Ovary (tissue), 3 donors: ENCODE results near the gene DENND5A.
"Not testable (repeated sequence)": the region's sequence is repeated elsewhere in the genome, so short reads cannot be mapped to it uniquely, and the experiment has no call there.

Source experiments
- POLR2A ChIP-seq: fragments of 450-650 bp; IDR thresholded peaks from one replicate; pipeline ENCODE4 v1.6.1; 2017; ENCODE audit warnings: antibody characterized with exemption, mild to moderate bottlenecking, moderate library complexity
- TF ChIP-seq, protein P1 (sequence below), 3 donors: fragments of 450-650 bp in 2 of 3; fragments of 200-600 bp in 1 of 3; IDR thresholded peaks; one replicate each; pipeline versions ENCODE4 v1.5.1 to v1.8.0; 2016 to 2022; ENCODE audit warnings: antibody characterized with exemption in 3 of 3, mild to moderate bottlenecking in 1 of 3
- donor health status: DM: no; HTN: no; CAD: no.

DNA sequence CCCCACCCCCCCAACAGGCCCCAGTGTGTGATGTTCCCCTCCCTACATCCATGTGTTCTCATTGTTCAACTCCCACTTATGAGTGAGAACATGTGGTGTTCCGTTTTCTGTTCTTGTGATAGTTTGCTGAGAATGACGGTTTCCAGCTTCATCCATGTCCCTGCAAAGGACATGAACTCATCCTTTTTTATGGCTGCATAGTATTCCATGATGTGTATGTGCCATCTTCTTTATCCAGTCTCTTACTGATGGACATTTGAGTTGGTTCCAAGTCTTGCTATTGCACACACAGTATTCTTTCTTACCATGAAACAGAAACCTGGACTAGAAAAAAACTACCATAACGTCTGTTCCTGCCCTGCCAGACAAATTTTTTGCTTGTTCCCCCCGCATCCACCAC is 6.9 kb downstream of the DENND5A start:
- TF ChIP-seq, protein P1, sequence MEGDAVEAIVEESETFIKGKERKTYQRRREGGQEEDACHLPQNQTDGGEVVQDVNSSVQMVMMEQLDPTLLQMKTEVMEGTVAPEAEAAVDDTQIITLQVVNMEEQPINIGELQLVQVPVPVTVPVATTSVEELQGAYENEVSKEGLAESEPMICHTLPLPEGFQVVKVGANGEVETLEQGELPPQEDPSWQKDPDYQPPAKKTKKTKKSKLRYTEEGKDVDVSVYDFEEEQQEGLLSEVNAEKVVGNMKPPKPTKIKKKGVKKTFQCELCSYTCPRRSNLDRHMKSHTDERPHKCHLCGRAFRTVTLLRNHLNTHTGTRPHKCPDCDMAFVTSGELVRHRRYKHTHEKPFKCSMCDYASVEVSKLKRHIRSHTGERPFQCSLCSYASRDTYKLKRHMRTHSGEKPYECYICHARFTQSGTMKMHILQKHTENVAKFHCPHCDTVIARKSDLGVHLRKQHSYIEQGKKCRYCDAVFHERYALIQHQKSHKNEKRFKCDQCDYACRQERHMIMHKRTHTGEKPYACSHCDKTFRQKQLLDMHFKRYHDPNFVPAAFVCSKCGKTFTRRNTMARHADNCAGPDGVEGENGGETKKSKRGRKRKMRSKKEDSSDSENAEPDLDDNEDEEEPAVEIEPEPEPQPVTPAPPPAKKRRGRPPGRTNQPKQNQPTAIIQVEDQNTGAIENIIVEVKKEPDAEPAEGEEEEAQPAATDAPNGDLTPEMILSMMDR (IDR thresholded peaks at IDR 0.05): not testable (repeated sequence)
- not testable (repeated sequence) for TF ChIP-seq POLR2A
